Mesothelial cell of epicardium (in vitro differentiated cells): Measurements from ENCODE around the gene FILIP1L. TPM values are rescaled to one million over a fixed set of nuclear protein-coding genes. Genes with fewer than 3 reads are reported as not detected.

ENCODE experiments used
- DNase-seq, 2 experiments: peaks; one replicate each; pipeline ENCODE4 v3.0.0; 2021; ENCODE audit warnings: low spot score in 2 of 2; ENCODE audit not compliant: unreplicated experiment in 2 of 2
- H3K27ac Mint-ChIP-seq: 2 replicates; pipeline ENCODE4 v1.8.0; 2021; ENCODE audit warnings: mixed read lengths
- H3K27me3 Mint-ChIP-seq: 2 replicates; pipeline ENCODE4 v1.8.0; 2021; ENCODE audit warnings: low read depth, mixed read lengths
- H3K36me3 Mint-ChIP-seq: 2 replicates; pipeline ENCODE4 v1.8.0; 2021; ENCODE audit warnings: mixed read lengths
- H3K4me1 Mint-ChIP-seq: 2 replicates; pipeline ENCODE4 v1.8.0; 2021; ENCODE audit warnings: mixed read lengths
- H3K4me3 Mint-ChIP-seq: 2 replicates; pipeline ENCODE4 v1.8.0; 2021; ENCODE audit warnings: mild to moderate bottlenecking, moderate library complexity, mixed read lengths
- H3K9me3 Mint-ChIP-seq: 2 replicates; pipeline ENCODE4 v1.8.0; 2021; ENCODE audit warnings: mixed read lengths
- total RNA-seq: library from RNA; stranded (reverse); gene quantifications from 3 replicates; pipeline ENCODE4 v1.2.1, GENCODE V29; 2021
- TF ChIP-seq, protein P1 (sequence below): fragments of 200-600 bp; sonication (generic); IDR thresholded peaks from one replicate; pipeline ENCODE4 v1.5.0; 2021; ENCODE audit warnings: antibody characterized with exemption; ENCODE audit not compliant: unreplicated experiment

Gene FILIP1L
- total RNA-seq, 1 donor from 2014 or later = 15.7 TPM

DNA sequence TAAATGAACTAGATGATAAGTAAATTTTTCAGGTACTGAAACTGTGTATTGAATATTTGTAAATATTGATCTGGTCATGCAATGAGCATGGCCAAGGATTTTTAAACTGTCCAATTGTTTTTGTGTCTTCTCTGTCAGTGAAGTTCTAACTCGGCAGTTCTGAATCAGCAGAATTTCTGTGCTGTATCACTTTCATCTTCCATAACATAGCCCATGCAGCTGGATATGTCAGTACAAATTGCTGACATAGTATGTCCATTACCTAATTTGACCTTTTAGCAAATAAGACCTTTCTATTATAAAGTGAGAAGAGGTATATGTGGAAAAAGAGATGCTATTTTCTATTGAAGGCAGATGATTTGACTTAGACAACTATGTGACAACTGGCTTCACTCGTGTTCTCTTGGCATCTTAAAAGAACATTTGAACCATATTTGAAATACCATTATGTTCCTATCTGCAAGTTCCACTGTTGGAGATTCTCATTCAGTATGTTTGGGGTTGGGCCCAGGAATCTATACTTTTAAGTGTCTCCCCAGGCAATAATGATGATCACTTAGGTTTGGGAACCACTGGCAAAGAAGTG, 206.2 kb downstream of the FILIP1L start:
- Mint-ChIP-seq H3K36me3 (peaks cover 2% of the 10 kb centered on the region), H3K27ac (no peak overlapping the region), H3K27me3 (no peaks in the 10 kb centered on the region), H3K9me3 (peaks cover 11% of the 10 kb centered on the region), H3K4me3 (no peak overlapping the region), H3K4me1 (peaks cover 20% of the 10 kb centered on the region)
- TF ChIP-seq, protein P1, sequence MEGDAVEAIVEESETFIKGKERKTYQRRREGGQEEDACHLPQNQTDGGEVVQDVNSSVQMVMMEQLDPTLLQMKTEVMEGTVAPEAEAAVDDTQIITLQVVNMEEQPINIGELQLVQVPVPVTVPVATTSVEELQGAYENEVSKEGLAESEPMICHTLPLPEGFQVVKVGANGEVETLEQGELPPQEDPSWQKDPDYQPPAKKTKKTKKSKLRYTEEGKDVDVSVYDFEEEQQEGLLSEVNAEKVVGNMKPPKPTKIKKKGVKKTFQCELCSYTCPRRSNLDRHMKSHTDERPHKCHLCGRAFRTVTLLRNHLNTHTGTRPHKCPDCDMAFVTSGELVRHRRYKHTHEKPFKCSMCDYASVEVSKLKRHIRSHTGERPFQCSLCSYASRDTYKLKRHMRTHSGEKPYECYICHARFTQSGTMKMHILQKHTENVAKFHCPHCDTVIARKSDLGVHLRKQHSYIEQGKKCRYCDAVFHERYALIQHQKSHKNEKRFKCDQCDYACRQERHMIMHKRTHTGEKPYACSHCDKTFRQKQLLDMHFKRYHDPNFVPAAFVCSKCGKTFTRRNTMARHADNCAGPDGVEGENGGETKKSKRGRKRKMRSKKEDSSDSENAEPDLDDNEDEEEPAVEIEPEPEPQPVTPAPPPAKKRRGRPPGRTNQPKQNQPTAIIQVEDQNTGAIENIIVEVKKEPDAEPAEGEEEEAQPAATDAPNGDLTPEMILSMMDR = no peak
- no peak for DNase-seq

DNA sequence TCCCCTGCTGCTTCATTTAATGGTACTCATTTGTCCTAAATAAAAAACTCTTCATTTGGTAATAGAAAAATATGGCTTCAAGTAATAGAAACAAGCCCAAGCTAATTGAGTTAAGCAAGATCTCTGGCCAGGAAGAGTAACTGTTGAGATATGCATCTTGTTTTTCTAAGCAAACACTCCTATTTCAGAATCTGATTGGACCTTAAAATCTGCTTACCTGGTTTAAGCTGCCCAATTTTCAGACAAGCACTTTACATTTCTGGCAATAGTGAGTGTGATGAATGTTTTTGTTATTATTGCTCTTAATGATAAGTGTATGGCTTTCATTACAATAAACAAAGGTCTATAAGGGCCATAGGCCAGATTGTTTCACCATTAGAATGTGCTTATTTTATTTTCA, 210.4 kb downstream of the FILIP1L start:
- H3K9me3 Mint-ChIP-seq = peaks cover 7% of the 10 kb centered on the region
- no peak for DNase-seq
- no peak overlapping the region for H3K27ac Mint-ChIP-seq
- H3K27me3 Mint-ChIP-seq = no peaks in the 10 kb centered on the region
- no peaks in the 10 kb centered on the region for H3K36me3 Mint-ChIP-seq
- H3K4me1 Mint-ChIP-seq = peaks cover 25% of the 10 kb centered on the region
- no peak overlapping the region for H3K4me3 Mint-ChIP-seq
- TF ChIP-seq, protein P1 = no peak

DNA sequence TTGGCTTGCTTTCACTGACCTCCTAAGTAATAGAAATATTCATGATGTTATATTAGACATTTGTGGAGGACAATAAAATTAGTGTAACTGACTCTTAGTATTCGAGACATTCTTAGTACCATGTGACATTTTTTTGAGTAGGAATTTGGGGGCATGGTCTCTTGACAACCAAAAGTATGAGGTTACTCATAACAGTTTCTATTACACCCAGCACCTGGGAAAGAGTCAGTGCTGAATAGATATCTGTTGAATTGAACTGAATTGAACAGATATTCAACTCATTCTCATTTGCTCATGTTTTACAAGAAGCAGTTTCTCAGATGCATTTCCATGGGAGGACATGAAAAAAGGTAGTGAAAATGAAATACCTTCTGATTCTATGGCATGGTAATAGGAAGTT, 212.2 kb downstream of the FILIP1L start:
- Mint-ChIP-seq H3K9me3 (peaks cover 7% of the 10 kb centered on the region), H3K27me3 (no peaks in the 10 kb centered on the region), H3K4me3 (no peak overlapping the region), H3K4me1 (peaks cover 25% of the 10 kb centered on the region), H3K27ac (peak overlapping the region; percentile 90), H3K36me3 (no peaks in the 10 kb centered on the region)
- DNase-seq = no peak
- TF ChIP-seq, protein P1 = no peak

DNA sequence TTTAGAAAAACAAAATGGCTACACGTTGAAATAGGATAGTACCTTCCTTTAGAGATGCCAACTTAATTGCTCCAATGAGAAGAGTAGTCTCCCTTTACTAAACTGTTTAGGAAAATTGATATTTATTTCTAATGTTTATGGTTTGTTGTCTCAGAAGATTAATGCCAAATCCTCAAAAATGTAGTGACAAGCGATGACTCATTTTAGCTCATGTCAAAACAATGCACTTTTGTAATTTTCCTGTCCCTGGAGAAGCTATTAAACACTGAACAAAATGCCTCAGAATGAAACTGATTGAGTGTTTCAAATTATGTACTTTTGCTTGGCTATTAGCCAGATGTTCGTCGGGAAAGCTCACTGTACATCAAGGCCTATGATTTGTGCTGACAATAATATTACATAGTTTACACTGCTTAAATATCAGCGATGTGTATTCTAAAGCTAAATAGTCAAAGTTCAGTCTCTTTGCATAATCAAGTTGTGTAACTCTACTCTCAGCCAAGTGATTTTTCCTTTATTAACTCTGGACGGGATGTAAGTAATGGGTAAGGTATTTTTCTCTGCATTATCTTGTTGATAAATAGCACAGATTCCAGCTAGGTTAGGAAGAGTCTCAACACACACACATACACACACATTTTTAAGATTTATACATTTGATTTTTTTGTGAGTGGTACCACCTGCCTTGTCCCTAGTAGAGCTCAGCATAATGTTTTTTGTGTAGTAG, 212.9 kb downstream of the FILIP1L start:
- Mint-ChIP-seq H3K27me3 (no peaks in the 10 kb centered on the region), H3K27ac (peak overlapping the region; percentile 90), H3K4me3 (no peak overlapping the region), H3K9me3 (peaks cover 7% of the 10 kb centered on the region), H3K4me1 (peaks cover 25% of the 10 kb centered on the region), H3K36me3 (no peaks in the 10 kb centered on the region)
- TF ChIP-seq, protein P1 = no peak
- DNase-seq = no peak

DNA sequence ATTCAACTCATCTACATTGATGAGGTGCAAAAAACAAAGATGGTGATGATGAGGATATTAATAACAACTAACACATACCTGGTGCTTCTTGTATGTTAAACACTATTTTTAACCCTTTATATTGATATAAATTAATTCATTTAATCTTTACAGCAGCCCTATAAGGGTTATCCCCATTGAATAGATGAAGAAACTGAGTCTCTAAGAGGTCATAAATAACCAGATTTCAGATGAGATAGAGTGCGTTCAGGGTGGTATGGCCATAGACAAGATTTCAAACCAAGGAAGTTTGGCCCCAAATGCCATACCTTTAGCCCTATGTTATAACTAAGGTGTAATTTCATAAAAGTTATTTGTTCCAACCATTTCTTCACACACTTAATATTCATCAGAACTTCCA, 214.1 kb downstream of the FILIP1L start:
- Mint-ChIP-seq H3K27ac (no peak overlapping the region), H3K27me3 (no peaks in the 10 kb centered on the region), H3K9me3 (peaks cover 7% of the 10 kb centered on the region), H3K36me3 (no peaks in the 10 kb centered on the region), H3K4me1 (peaks cover 34% of the 10 kb centered on the region), H3K4me3 (no peak overlapping the region)
- no peak for DNase-seq
- TF ChIP-seq, protein P1 = no peak
